Kidney (tissue), 14 donors: ENCODE results near the gene BCL10. TPM values are rescaled to one million over a fixed set of nuclear protein-coding genes. Genes with fewer than 3 reads are reported as not detected.

Experiments
- DNase-seq, 5 donors: peaks; one replicate each; pipeline ENCODE4 v3.0.0-alpha.2; 2013 to 2020
- FAIRE-seq: peaks from 2 replicates; lab custom pipeline; 2012; peaks lifted over from hg19 to GRCh38; lab: Jason Lieb, UNC
- H3K27ac ChIP-seq, 2 donors: one replicate each; pipeline ENCODE4 v1.7.0; 2013; ENCODE audit warnings: low read depth in 2 of 2, low read length in 2 of 2, inconsistent platforms in 1 of 2
- H3K27me3 ChIP-seq: one replicate; pipeline ENCODE4 v1.7.1; 2013; ENCODE audit warnings: low read length, inconsistent platforms; ENCODE audit not compliant: control insufficient read depth, insufficient read depth
- H3K36me3 ChIP-seq, 3 donors: one replicate each; pipeline versions ENCODE4 v1.7.0 to v1.7.1; 2013; ENCODE audit warnings: low read length in 3 of 3, control low read depth in 1 of 3, inconsistent platforms in 1 of 3; ENCODE audit not compliant: insufficient read depth in 3 of 3, control insufficient read depth in 2 of 3
- H3K4me1 ChIP-seq, 3 donors: one replicate each; pipeline versions ENCODE4 v1.7.0 to v1.7.1; 2013; ENCODE audit warnings: low read length in 3 of 3, inconsistent platforms in 1 of 3, low read depth in 1 of 3; ENCODE audit not compliant: control insufficient read depth in 2 of 3, insufficient read depth in 2 of 3
- H3K4me3 ChIP-seq, 3 donors: one replicate each; pipeline versions ENCODE4 v1.7.0 to v1.8.1; 2013; ENCODE audit warnings: low read length in 3 of 3, control low read depth in 1 of 3, inconsistent platforms in 1 of 3
- H3K9ac ChIP-seq, 3 donors: one replicate each; pipeline versions ENCODE4 v1.7.0 to v1.7.1; 2013; ENCODE audit warnings: low read length in 3 of 3, control low read depth in 1 of 3, inconsistent platforms in 1 of 3
- H3K9me3 ChIP-seq, 3 donors: one replicate each; pipeline versions ENCODE4 v1.7.0 to v1.7.1; 2013; ENCODE audit warnings: low read length in 3 of 3, control low read depth in 1 of 3, inconsistent platforms in 1 of 3; ENCODE audit not compliant: control insufficient read depth in 2 of 3, insufficient read depth in 1 of 3
- CTCF ChIP-seq: IDR thresholded peaks from 3 replicates; pipeline ENCODE4 v1.5.1; 2012; ENCODE audit warnings: mild to moderate bottlenecking, moderate library complexity, borderline replicate concordance; ENCODE audit not compliant: insufficient read depth; ENCODE audit errors: extremely low read depth
- intact Hi-C: fragments of 100-400 bp; cut with DNase I; formaldehyde crosslinking; loops from one replicate; pipeline ENCODE4 v1.11.1; 2022
- polyA plus RNA-seq: library from polyadenylated mRNA; stranded (reverse); fragments of 350-450 nt; fragmentation: Illumina TruSeq; extraction: RNeasy Lipid Tissue Mini Kit (QIAGEN cat#74804); gene quantifications from one replicate; pipeline ENCODE4 v1.2.3, GENCODE V29; 2014; ENCODE audit warnings: low read depth, low replicate concordance; ENCODE audit not compliant: insufficient read depth
- total RNA-seq: library from RNA; stranded (reverse); fragmentation: NEBNext Ultra II Directional; extraction: Animal tissue kit (Norgen Biotek cat#: 25700); gene quantifications from one replicate; pipeline ENCODE4 v1.2.1, GENCODE V29; 2021
- donor health status: control.
- donor health status: control.
- donor health status: control.
- donor health status: control.
- donor health status: control.
- donor health status: DM: yes; HTN: yes; CAD: no.
- donor health status: Normal renal cell carcinoma (clear cell type).

The BCL10 gene
- total and polyA plus RNA-seq, 2 donors from 2014 or later = 7.8 to 27.1 TPM

- DNase-seq (no peak), FAIRE-seq (no peak)
- no peak for TF ChIP-seq CTCF
- no peak overlapping the region for H3K9ac ChIP-seq
- no peak overlapping the region for H3K27ac ChIP-seq
- H3K4me1 ChIP-seq = peaks cover 4 to 11% (median 4%) of the 10 kb centered on the region in 3 donors
- no peaks in the 10 kb centered on the region for H3K27me3 ChIP-seq
- H3K4me3 ChIP-seq = no peak overlapping the region
- no peaks in the 10 kb centered on the region for H3K36me3 ChIP-seq
- H3K9me3 ChIP-seq = no peaks in the 10 kb centered on the region
- intact Hi-C loops = no loop called here
These were observed 53.1 kb downstream of the BCL10 start for GRCh38 chr1:85223334-85223733.

GRCh38 chr1:85220756-85221201 lies 55.7 kb downstream of the BCL10 start:
- DNase-seq (peak in 1 of 5 donors; percentile 58), FAIRE-seq (no peak)

GRCh38 chr1:85219853-85220610 lies 56.4 kb downstream of the BCL10 start:
- no peak overlapping the region for H3K4me3 ChIP-seq
- DNase-seq (no peak), FAIRE-seq (no peak)
- H3K27ac ChIP-seq = no peak overlapping the region
- H3K4me1 ChIP-seq = peaks cover 2 to 5% (median 4%) of the 10 kb centered on the region in 3 donors
- no peaks in the 10 kb centered on the region for H3K9me3 ChIP-seq
- no peak overlapping the region for H3K9ac ChIP-seq
- TF ChIP-seq CTCF = no peak
- intact Hi-C loops = no loop called here
- H3K27me3 ChIP-seq = no peaks in the 10 kb centered on the region
- no peaks in the 10 kb centered on the region for H3K36me3 ChIP-seq

More at GRCh38 chr1:85220756-85221201, 55.7 kb downstream of the BCL10 start:
- H3K4me1 ChIP-seq = peaks cover 4 to 7% (median 4%) of the 10 kb centered on the region in 3 donors
- no peak for TF ChIP-seq CTCF
- H3K36me3 ChIP-seq = no peaks in the 10 kb centered on the region
- H3K27ac ChIP-seq = no peak overlapping the region
- intact Hi-C loops = no loop called here
- no peaks in the 10 kb centered on the region for H3K9me3 ChIP-seq
- H3K9ac ChIP-seq = no peak overlapping the region
- H3K27me3 ChIP-seq = no peaks in the 10 kb centered on the region
- no peak overlapping the region for H3K4me3 ChIP-seq
